Stimulated activated CD4-positive, alpha-beta T cell treated with anti-CD3 and anti-CD28 coated beads, Interleukin-12 subunit alpha, Interleukin-12 subunit beta, amount 100 ng/mL, for 4 hours (primary cell): ENCODE measurements around the gene FCHSD1.
"Not testable (repeated sequence)": the region's sequence is repeated elsewhere in the genome, so short reads cannot be mapped to it uniquely, and the experiment has no call there.

Experiments used
- DNase-seq: peaks from one replicate; pipeline ENCODE4 v3.0.0-alpha.2; 2020

Gene FCHSD1

GRCh38 chr5:141615991-141616720, 35.1 kb downstream of the FCHSD1 start:
- no peak for DNase-seq

GRCh38 chr5:141613344-141613743, 37.9 kb downstream of the FCHSD1 start:
- no peak for DNase-seq

- DNase-seq: no peak
These were observed 39.9 kb downstream of the FCHSD1 start for GRCh38 chr5:141611289-141611688.

DNA sequence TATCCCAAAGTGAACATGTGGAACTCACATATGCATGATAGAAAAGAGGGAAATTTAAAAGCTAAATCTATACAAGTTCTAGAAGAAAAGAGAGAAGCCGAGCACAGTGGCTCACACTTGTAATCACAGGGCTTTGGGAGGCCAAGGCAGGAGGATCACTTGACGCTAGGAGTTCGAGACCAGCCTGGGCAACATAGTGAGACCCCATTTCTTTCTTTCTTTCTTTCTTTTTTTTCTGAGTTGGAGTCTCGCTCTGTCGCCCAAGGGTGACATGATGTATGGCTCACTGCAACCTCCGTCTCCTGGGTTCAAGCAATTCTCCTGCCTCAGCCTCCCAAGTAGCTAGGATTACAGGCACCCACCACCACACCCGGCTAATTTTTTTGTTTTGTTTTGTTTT, 41.3 kb downstream of the FCHSD1 start:
- DNase-seq: not testable (repeated sequence)

DNA sequence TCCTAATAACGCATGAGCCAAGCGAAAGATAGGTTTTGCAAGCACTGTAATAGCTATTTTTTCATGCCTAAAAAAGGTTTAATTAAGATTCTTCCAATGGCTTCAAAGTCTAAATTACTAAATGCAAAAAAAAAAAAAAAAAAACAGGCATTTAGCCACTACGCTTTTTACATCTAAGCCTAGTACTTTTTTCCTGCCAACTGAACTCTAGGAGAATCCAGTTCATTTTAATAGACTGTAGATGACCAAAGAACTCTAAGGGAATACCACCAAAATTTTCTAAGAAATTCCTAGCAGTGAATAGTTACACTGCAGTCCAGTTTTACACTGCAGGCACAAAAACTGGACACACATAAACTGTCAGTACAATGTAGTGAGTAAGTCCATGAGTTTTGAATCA, 42.2 kb downstream of the FCHSD1 start:
- DNase-seq: no peak

DNA sequence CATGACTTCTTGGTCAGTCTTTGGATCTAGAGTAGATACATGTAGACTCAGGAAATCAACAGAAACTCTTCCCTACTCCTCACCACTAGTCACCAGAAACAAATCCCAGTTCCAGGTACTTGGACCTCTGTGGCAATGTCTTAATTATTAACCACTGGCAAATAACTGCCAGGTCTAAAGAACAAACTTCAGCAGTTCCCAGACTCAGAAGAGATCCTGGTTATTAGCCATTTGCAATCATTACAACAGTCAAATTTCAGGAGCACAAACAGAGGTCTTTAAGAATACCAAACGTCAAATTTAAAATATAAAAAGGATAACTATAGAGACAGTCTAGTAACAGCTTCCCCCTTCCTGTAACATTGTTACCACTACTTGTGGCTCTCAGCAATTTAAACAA, 42.7 kb downstream of the FCHSD1 start:
- DNase-seq: no peak

- DNase-seq: no peak
These were observed 43.2 kb downstream of the FCHSD1 start for GRCh38 chr5:141608046-141608445.

- DNase-seq: peak; percentile 30
These were observed 45.5 kb downstream of the FCHSD1 start for GRCh38 chr5:141605523-141606277.

DNA sequence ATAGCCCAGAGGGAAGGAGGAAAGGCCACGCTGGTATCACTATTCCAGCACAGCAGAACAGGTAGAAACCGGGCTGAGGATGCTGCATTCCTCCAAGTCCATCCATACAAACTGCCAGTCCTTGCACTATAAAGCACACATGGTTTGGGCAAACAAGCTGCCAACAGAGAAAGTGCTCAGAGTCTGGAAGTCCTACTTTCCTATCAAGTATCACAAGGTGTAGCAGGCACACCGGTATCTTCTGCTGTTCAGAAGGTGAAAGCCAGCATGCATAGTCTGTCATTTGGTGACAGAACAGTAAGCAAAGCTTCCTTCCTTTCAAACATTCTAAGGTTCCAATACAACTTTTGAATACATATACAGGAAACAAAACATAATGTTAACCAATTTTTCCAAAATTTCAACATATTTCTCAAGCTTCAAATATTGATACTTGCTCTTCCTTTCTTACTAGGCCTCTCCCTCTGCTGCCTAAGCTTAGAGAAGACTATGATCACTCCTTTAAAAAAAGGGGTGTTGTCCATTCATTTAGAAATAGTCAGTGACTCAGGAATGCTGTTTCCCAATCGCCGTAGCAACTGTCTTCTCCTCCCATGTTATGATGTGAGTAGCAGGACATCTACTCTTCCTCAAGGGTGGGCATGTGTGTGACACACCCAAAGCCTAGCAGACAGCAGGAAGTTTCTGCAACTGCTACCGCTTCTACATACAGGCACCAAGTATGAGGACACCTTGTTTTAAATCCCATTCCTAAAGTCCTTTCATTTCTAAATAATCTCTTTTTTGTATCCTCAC, 47.1 kb downstream of the FCHSD1 start:
- no peak for DNase-seq

DNA sequence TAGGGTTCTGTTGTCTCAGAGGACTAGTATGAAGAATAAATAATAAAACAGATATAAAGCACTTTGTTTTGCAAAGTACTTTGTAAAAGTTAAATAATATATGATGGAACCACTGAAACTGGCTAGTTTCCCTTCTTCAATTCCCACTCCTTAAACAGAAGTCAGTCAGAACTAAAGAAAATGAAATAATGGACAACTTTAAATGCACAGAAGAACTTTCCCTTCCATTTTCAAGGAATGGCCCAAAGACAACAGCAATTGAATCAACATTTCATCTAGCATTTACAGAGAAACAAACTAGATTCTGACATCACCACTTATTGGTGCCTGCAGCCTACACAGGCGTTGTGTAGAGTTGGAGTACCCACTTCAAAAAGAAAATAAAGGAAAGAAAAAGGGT, 48.6 kb downstream of the FCHSD1 start:
- DNase-seq: no peak

GRCh38 chr5:141598391-141599345, 52.5 kb downstream of the FCHSD1 start:
- no peak for DNase-seq

GRCh38 chr5:141597814-141598213, 53.4 kb downstream of the FCHSD1 start:
- no peak for DNase-seq

- DNase-seq: no peak
These were observed 53.8 kb downstream of the FCHSD1 start for GRCh38 chr5:141597394-141597793.

DNA sequence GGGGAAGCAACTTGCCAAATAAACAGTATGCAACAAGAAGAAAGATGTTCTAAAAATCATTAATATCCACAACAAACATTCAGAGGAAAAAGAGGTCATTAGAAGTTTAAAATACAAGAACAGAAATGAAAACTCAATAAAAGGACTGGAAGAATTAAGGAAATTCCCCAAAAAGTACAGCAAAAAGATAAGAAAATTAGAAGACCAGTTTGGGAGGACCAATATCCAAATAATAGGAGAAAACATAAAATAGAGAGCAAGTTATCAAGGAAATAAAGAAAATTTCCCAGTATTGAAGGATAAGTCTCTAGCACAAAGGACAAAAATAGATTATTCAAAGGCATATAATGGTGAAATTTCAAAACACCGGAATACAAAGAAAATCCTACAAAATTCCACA, 54.4 kb downstream of the FCHSD1 start:
- no peak for DNase-seq

DNA sequence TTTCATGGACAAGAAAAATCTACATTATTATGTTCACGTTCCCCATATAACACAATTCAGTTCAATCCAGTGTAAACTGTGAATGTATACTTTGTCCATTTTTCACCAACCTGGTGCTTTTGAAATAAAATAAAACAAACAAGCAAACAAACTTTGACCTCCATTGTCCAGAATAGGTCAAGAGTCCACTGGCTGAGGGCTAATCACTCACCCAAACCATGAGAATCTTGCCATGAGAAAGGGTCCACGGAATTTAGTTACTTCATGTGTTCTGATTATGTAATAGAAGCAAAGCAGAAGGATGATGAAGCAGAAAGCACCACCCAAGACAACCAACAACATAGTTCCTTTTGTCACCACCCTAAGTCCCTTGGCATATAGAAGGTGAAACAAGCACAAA, 61.1 kb downstream of the FCHSD1 start:
- DNase-seq: no peak
